ENCODE data around the gene TRIO.
"Not testable (repeated sequence)": the region's sequence is repeated elsewhere in the genome, so short reads cannot be mapped to it uniquely, and the experiment has no call there.

TRIO gene

GRCh38 chr5:14528926-14529325 lies 385.8 kb downstream of the TRIO start:
- no peak for DNase-seq

GRCh38 chr5:14531668-14532067 lies 388.5 kb downstream of the TRIO start:
- no peak for DNase-seq

GRCh38 chr5:14532180-14532579 lies 389.0 kb downstream of the TRIO start:
- no peak for DNase-seq

- no peak for DNase-seq
These were observed 391.6 kb downstream of the TRIO start for GRCh38 chr5:14534773-14535172.

GRCh38 chr5:14545308-14545707 lies 402.2 kb downstream of the TRIO start:
- DNase-seq: no peak

GRCh38 chr5:14545862-14546261 lies 402.7 kb downstream of the TRIO start:
- DNase-seq: no peak

GRCh38 chr5:14547666-14548065 lies 404.5 kb downstream of the TRIO start:
- DNase-seq: no peak

GRCh38 chr5:14551211-14551610 lies 408.1 kb downstream of the TRIO start:
- DNase-seq: no peak

GRCh38 chr5:14552017-14552416 lies 408.9 kb downstream of the TRIO start:
- no peak for DNase-seq

GRCh38 chr5:14554288-14554687 lies 411.1 kb downstream of the TRIO start:
- DNase-seq: not testable (repeated sequence)

- no peak for DNase-seq
These were observed 412.9 kb downstream of the TRIO start for GRCh38 chr5:14556015-14556414.

GRCh38 chr5:14557203-14557770 lies 414.1 kb downstream of the TRIO start:
- no peak for DNase-seq

GRCh38 chr5:14557791-14558415 lies 414.8 kb downstream of the TRIO start:
- no peak for DNase-seq
